Fibroblast of skin of right quadriceps (primary cell): ENCODE results near the gene HSD3B2.
A peak's percentile ranks its signal among the peaks of the same experiment; 100 is the strongest.
"Not testable (repeated sequence)": the region's sequence is repeated elsewhere in the genome, so short reads cannot be mapped to it uniquely, and the experiment has no call there.

ENCODE experiments used
- DNase-seq: peaks from one replicate; pipeline ENCODE4 v3.0.0-alpha.2; 2013

The HSD3B2 gene

DNA sequence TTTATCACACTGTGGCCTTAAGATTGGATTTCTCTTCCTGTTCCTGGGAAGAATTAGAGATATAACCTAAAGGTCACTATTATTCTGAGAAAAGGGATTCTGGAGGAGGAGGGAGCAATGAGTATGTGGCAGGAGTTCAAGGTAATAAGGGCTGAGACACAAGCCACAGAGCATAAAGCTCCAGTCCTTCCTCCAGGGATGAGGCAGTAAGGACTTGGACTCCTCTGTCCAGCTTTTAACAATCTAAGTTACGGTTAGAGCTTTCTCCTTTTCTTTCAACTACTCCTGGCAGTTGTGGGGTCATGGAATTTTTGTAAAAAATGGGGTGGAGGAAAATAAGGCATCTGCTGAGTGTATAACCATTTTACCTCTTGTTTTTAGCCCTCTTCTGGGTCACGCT is at the start of gene HSD3B2:
Gene HSD3B2, plus strand, starts transcription at position 201 of the 400 bp plus-strand sequence. CDS start 270 bp downstream, outside the sequence.
- DNase-seq, result no peak

GRCh38 chr1:119366424-119366823 is 48.5 kb upstream of the HSD3B2 start:
- no peak for DNase-seq

DNA sequence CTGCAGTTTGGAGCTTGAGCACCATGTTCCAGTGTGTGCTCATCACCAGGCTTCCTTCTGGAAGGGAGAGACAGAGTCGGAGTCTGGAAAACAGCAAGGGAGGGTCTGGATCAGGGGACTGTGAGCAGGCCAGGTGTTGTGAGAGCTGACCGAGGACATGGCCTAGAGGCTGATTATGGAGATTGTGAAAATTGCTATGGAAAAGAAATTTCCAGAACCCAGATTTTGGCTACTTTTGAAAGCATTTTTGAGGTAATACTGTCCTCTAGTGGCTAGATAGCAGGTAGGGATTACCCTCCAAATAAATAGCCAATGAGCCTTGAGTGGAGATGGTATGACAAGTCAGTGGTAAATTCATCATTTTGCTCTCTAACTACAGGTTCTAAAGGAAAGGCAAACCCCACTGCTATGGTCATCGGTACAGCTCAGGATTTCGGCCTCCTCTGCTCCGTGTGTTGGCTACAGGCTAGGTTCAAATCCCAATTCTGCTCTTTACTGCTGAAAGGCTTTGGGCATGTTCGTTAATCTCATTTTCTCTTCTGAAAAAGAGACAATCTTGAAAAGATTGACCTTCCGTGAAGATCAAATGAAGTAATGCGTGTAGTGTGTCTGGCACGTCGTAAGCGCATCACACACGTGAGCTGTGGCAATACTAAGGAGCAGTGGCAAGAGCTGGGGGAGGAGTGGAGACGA is 47.4 kb upstream of the HSD3B2 start:
- peak; percentile 59 for DNase-seq

DNA sequence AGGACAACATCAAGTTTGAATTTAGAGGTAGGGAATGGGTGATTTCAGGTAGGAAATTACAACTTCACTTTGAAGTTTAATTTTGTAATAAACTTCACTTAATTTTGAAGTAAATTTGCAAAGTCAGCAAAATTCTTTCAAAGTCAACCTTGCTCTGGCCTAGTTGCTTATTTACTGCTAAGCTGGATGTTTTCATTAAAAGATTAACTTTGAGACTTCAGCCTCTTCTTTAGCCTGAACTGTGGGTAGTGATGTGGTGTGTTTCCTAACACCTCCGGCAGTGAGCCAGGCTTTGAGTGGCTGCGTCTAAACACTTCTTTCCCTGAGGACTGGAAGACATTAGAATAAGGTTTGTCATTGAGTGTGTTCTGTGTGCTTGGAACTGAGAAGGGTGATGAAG is 46.4 kb upstream of the HSD3B2 start, which contains the start of gene HAO2:
Gene HAO2, plus strand, starts transcription at position 232 of the 400 bp plus-strand sequence. CDS start 12,301 bp downstream, outside the sequence.
- no peak for DNase-seq

DNA sequence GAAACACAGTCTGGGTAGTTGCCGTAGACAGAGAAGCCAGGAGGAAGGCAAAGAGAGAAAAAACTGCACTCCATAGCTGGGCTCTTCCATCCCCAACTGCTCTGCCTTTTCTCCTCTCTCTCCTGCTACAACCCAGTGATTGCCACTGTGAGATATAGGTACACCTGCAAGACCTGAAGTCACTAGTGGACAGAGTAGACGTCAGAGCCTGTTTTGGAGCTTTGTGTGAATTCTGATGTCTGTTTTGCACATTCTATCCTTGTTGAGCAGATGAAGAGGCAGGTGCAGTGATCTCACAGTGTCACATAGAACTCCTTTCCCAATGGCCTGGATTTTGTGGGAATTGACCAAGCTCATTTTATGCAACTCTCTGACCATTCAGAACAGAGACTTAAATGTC is 44.2 kb upstream of the HSD3B2 start:
- DNase-seq, result no peak

DNA sequence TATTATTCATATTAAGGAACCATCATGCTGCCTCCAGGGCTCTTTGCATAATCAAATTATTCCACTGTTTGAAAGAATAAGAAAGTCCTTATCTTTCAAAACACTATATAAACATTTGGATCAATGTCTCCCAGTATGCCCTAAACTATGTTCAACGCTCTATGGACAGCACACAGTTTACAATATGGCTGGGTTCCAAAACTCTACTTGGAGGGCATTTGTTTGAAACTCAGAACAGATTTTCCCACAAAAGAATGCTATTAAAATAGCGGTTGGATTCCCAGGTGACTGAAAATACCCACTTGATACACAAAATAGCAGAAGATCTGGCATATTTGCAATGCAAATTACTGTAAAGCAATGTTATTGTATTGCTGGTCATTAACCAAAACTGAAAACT is 43.1 kb upstream of the HSD3B2 start:
- DNase-seq, result no peak

- peak; percentile 16 for DNase-seq
Observed at GRCh38 chr1:119372503-119373086, 42.4 kb upstream of the HSD3B2 start.

DNA sequence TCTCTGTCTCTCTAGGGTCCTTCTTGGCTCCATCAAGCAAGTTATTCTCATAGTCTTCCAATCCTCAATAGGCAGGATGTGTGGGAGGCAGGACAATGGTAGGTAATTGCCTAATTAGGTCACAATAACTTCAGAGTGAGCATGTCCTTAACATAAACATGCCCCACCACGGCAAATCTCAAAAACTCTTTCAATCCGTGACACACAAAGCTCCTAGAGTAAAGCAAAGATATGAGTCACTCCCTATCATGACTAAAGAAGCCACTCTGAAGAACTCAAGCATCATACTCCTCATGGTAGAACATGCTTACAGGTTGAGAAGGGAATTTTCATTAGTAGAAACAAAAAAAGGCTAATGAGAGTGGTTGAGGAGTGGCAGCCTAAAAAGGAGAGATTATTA is 41.5 kb upstream of the HSD3B2 start:
- peak; percentile 62 for DNase-seq

- peak; percentile 5 for DNase-seq
Observed at GRCh38 chr1:119374208-119374874, 40.6 kb upstream of the HSD3B2 start.

GRCh38 chr1:119375366-119375765 is 39.6 kb upstream of the HSD3B2 start:
- DNase-seq, result no peak

DNA sequence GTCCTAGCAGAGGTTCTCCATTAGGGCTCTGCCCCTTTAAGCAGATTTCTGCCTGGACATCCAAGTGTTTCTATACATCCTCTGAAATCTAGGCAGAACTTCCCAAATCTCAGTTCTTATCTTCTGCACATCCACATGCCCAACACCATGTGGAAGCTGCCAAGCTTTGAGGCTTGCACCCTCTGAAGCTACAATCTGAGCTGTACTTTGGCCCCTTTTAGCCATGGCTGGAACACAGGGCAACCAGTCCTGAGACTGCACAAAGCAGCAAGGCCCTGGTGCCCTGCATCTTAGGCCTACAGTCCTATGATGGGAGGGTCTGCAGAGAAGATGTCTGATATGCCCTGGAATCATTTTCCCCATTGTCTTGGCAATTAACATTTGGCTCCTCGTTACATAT is 38.4 kb upstream of the HSD3B2 start:
- no peak for DNase-seq

DNA sequence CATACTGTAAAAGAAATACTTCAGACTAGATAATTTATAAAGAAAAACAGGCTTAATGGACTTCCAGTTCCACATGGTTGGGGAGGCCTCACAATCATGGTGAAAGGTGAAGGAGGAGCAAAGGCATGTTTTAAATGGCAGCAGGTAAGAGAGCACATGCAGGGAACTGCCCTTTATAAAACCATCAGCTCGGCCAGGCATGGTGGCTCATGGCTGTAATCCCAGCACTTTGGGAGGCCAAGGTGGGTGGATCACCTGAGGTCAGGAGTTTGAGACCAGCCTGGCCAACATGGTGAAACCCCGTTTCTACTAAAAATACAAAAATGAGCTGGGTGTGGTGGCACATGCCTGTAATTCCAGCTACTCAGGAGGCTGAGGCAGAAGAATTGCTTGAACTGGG is 37.4 kb upstream of the HSD3B2 start:
- not testable (repeated sequence) for DNase-seq

DNA sequence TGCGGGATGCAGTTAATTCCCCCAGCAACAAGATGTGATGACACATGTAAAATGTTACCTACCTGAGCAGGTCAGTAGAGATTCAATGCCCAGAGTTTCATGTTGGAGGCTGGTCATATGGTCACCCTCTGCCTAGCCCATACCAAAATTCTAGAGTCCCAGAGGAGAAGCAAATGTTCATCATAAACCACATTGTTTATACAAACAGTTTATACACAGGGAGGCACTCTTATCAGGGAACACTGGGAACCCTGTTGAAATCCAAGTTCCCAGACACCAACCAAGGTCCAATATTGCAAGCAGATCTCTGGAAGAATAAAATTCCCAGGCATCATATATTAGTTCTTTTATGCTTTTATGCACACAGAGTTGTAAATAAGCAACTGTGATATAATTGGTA is 35.8 kb upstream of the HSD3B2 start:
- no peak for DNase-seq

DNA sequence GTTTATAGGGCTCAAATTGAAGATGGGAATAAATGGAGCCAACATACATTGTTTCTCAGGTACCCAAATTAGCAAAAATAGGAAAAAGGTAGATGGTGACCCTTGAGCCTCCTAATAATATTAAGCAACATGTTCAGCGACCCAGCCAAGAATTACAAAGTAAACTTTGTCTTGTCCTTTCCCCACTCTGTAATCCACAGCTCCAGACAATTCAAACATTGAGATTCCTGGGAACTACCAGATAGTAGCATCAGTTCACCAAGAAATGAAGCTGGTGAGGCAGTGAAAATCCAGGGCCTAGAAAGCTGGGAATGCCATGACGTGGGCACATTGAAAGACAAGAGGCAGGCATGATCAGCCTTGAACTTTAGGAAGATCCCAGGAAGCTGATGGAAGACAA is 34.6 kb upstream of the HSD3B2 start:
- DNase-seq, result no peak

DNA sequence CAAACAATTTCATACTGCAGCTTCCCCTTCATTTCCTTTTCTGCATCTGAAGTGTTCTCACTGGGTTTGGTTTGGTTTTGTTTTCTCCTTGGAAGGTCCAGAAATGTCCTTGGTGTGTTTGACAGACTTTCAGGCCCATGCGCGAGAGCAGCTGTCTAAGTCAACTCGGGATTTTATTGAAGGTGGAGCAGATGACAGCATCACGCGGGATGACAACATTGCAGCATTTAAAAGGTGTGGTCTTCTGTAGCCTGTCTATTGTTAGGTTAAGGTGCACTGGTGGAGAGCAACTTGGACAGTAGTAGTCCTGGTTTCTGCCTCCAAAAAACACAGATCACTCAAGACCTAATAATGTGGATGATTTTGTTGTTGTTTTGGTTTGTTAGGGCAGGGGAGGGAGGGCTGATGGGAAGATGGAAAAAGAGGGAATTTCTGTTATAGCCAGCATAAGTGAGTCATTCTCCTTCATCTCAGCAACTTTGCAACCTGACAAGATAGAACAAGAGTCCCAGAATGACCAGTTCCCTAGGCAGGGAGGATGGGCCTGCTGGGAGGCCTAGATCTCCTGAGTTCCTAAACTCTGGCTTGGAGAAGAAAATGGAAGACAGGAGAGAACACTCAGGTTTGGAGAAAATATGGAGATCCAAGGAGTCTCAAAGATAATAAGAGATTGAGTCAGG is 33.8 kb upstream of the HSD3B2 start:
- no peak for DNase-seq

GRCh38 chr1:119384591-119384990 is 30.4 kb upstream of the HSD3B2 start:
- no peak for DNase-seq

GRCh38 chr1:119385650-119386049 is 29.3 kb upstream of the HSD3B2 start:
- DNase-seq, result no peak

DNA sequence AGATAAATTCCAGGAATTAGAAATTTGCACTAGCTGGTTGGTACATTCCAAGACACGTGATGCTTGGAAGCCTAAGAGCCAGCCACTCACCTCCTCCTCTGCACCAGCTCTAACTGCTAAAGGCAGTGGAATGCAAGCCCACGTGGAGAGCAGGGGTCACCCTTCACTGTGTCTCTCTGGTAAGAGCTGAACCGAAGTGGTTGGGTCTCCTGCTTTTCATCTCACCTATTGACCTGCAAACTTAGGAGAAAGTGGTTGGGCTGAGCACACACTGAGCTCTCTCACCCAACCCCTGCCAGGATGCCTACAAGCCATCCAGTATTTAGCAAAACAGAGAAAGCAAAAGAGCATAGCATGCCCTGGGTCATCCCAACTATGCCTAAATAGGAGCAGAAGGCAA is 27.1 kb upstream of the HSD3B2 start:
- no peak for DNase-seq

GRCh38 chr1:119388450-119388849 is 26.5 kb upstream of the HSD3B2 start:
- DNase-seq, result no peak

DNA sequence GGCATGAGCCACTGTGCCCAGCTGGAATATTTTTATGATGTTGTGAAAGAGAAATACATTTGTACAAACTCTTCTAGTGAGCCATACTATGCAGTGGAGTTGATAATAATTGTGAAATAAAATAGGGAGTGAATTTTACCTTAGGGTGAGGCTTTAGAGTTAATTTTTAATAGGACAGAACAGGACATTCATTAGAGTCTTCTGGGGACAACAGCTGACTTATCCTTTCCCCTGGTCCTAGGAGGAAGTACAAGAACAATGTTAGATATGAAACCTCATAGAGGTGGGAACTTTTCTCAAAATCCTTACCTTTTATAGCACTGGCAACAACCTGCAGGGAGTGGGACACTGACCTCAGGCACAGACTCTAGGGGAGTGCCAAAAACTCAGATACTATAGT is 24.4 kb upstream of the HSD3B2 start:
- DNase-seq, result no peak

DNA sequence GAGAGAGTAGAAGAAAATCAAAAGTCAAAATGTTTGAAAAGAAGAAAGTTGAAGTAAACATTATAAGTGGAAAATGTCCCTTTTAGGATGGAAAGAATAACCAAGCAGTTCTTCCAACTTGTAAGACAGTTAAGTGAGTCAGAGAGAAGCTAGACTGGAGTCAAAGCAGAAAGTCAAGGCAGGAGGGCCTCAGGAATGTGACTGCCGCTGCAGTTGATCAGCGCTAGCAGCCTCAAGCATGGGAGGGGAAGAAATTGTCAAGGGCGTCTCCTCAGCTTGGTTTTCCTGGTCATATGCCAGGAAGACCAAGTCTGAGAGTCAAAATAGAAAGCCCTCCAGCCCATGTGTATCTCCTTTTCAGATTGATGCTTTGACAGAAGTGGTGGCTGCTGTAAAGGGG is 23.2 kb upstream of the HSD3B2 start:
- DNase-seq, result no peak

DNA sequence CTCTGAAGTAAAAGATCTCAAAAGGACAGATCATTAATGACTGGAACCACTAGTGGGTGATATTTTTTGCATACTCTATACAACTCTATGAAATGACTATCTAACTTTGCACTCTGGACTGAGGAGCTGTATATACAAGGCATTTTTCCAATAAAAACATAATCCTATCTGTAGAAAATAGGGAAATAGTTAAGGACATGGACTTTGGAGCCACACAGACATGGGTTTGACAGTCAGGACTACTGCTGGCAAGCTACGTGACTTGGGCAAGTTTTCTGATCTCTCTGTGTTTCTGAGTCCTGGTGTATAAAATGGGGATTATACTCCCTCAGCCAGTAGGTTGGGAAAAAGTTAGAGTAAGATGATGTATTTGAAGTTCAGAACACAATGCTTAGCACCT is 20.9 kb upstream of the HSD3B2 start:
- no peak for DNase-seq

GRCh38 chr1:119396982-119397381 is 18.0 kb upstream of the HSD3B2 start:
- no peak for DNase-seq

DNA sequence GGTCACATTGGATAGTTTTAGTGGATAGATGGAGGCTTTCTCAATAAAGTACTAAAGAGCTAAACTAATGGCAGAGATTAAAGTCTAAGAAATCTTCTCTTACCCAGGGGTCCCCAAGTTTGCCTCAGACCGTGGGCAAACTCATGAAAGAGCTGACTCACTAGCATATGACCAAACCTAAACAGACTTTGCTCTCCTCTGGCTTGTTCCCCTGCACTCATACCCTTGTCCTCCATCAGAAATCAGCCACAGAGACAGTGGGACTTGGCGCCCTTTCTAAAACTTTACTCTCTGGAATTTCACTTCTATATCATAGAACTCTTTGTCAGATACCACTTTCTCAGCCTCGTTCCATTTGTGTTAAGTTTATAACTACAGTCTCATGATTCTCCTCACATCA is 17.0 kb upstream of the HSD3B2 start:
- no peak for DNase-seq
